ENCODE data around the gene PRSS58. TPM values are rescaled to one million over a fixed set of nuclear protein-coding genes. Genes with fewer than 3 reads are reported as not detected.

PRSS58 gene, protein sequence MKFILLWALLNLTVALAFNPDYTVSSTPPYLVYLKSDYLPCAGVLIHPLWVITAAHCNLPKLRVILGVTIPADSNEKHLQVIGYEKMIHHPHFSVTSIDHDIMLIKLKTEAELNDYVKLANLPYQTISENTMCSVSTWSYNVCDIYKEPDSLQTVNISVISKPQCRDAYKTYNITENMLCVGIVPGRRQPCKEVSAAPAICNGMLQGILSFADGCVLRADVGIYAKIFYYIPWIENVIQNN
- not detected for total RNA-seq

DNA sequence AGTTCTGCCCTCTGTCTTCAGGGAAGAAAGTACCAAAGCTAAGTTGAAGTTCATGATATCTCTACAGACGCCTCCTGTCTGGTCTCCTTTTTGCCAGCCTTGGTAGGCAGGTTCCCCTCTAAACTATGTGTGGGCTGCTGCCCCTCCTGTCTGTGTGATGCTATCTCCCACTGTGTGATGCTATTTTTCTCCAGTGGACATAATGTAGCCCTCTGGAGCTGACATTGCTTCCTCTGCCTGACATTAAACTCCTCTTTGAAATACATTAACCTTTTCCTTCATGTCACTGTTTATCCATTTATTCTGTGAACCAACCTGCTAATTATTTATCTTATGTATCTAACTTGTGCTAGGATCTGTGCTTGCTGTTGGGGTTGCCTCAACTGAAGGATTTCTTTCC, at the start of gene PRSS58:
Gene PRSS58, minus strand, starts transcription at position 101 of the 400 bp plus-strand sequence. CDS start 351 bp downstream, outside the sequence.
- ATAC-seq (ENCODE audit: low FRiP score in 2 of 2): no peak
- TF ChIP-seq CTCF (IDR thresholded peaks at IDR 0.05) (no peak), EP300 (IDR thresholded peaks at IDR 0.05) (no peak), POLR2AphosphoS5 (IDR thresholded peaks at IDR 0.05) (no peak), POLR2A (IDR thresholded peaks at IDR 0.05) (no peak)
- no peaks in the 10 kb centered on the region for H3K4me1 ChIP-seq
- no peaks in the 10 kb centered on the region for H3K9me3 ChIP-seq
- no peak within 1 kb of the TSS for H3K4me3 ChIP-seq
- WGBS, 2 donors: 33 to 88% methylated on average over 1 of the region's 1 CpG
- H3K36me3 ChIP-seq: no peaks in the 10 kb centered on the region
- H3K27ac ChIP-seq: no peak within 1 kb of the TSS
- no peak for DNase-seq
- H3K27me3 ChIP-seq: no peaks in the 10 kb centered on the region

GRCh38 chr7:142307246-142307900, 49.5 kb upstream of the PRSS58 start:
- ATAC-seq (ENCODE audit: low FRiP score in 2 of 2): no peak
- no peak for TF ChIP-seq POLR2A (IDR thresholded peaks at IDR 0.05)
- TF ChIP-seq CTCF (IDR thresholded peaks at IDR 0.05): no peak
- no peak for TF ChIP-seq POLR2AphosphoS5 (IDR thresholded peaks at IDR 0.05)
- no peak for TF ChIP-seq EP300 (IDR thresholded peaks at IDR 0.05)
- 76 to 84% methylated on average over 7 to 11 of the region's 11 CpGs for WGBS, 2 donors

DNA sequence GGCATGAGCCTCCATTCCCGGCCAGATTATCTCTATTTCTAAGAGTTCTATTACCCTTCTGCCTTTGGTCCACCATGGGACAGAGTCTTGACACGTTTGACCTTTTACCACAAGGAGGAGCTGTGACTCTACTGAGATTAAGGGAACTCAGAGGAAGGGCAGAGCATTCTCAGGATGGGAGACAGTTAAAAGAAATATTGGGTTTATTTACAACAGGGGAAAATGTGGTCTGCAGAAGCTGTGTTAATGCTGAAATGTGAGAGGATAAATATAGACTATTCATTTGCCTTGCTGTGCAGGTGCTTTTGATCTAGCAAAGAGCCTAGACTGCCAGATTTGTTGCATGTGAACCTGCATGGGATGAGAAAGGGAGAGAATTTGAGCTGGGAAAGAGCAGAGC, 45.8 kb upstream of the PRSS58 start:
- no peaks in the 10 kb centered on the region for H3K4me1 ChIP-seq
- H3K27me3 ChIP-seq: no peaks in the 10 kb centered on the region
- no peaks in the 10 kb centered on the region for H3K9me3 ChIP-seq
- ATAC-seq (ENCODE audit: low FRiP score in 2 of 2) (no peak), DNase-seq (no peak)
- WGBS, 2 donors: 0 to 18% methylated on average over 1 to 2 of the region's 2 CpGs
- H3K4me3 ChIP-seq: no peak overlapping the region
- TF ChIP-seq POLR2AphosphoS5 (IDR thresholded peaks at IDR 0.05) (no peak), CTCF (IDR thresholded peaks at IDR 0.05) (peak in 1 of 6 experiments; percentile 16)
- H3K27ac ChIP-seq: no peak overlapping the region
- no peaks in the 10 kb centered on the region for H3K36me3 ChIP-seq

More at GRCh38 chr7:142307246-142307900, 49.5 kb upstream of the PRSS58 start:
- Histone ChIP-seq H3K4me3 (no peak overlapping the region), H3K27me3 (no peaks in the 10 kb centered on the region), H3K9me3 (no peaks in the 10 kb centered on the region), H3K36me3 (no peaks in the 10 kb centered on the region), H3K27ac (no peak overlapping the region), H3K4me1 (no peaks in the 10 kb centered on the region)
- no peak for DNase-seq

DNA sequence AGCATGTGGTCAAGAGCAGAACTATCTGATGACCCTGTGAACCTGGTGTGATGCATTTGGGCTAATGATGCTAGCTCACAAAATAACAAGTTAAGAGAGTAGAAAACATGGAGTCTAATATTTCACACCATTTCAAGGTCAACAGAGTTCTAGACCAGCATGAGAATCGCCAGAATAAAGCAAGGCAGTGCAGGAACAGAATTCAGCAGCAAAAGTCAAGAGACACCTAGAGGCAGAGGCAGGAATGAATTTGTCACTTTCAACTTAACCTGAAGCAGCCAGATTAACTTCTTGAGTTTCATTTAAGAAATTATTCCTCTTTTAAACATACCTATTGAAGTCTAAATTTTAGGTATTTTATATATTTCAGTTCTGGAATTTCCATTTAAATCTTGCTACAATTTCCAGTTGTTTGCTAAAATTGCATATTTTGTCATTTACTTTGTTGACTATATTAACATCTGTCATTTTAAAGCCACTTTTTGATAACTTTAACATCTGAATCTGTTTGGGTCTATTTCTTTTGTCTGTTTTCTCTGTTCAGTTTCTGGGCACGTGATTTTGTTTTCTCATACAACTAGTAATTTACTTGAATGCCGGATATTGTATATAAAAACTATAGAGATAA, 44.2 kb upstream of the PRSS58 start:
- H3K27me3 ChIP-seq: no peaks in the 10 kb centered on the region
- H3K36me3 ChIP-seq: no peaks in the 10 kb centered on the region
- 58 to 61% methylated on average over 3 of the region's 3 CpGs for WGBS, 2 donors
- DNase-seq (no peak), ATAC-seq (ENCODE audit: low FRiP score in 2 of 2) (no peak)
- H3K27ac ChIP-seq: no peak overlapping the region
- H3K4me3 ChIP-seq: no peak overlapping the region
- no peaks in the 10 kb centered on the region for H3K4me1 ChIP-seq
- H3K9me3 ChIP-seq: no peaks in the 10 kb centered on the region
- TF ChIP-seq POLR2A (IDR thresholded peaks at IDR 0.05) (no peak), CTCF (IDR thresholded peaks at IDR 0.05) (peak in 1 of 6 experiments; percentile 29)
